Measurements from ENCODE around the gene TSC22D3.

TSC22D3 gene

DNA sequence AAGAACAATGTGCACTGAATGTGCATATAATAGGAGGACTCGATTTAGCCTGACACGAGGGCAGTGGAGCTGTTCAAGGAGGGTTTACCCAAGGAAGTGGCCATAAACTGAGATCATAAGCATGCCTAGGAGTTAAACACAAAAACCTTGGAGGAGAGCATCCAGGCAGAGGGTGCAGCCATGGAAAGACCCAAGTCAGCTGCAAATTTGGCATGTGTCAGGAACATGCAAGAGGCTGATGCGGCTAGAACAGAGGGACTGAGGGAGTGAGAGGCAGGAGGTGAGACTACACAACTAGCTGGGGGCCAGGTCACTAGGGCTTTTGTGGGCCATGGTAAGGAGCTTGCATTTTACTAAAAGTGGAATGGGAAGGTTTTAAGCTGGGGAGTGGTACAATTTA lies 91.7 kb downstream of the TSC22D3 start:
- Histone ChIP-seq H3K9me3 (ENCODE audit: insufficient read depth, low read length) (no peaks in the 10 kb centered on the region), H3K36me3 (ENCODE audit: low read length) (no peaks in the 10 kb centered on the region), H3K27me3 (ENCODE audit: low read length) (no peaks in the 10 kb centered on the region), H3K9me2 (replicated peaks; ENCODE audit: insufficient read depth, low read length) (no peaks in the 10 kb centered on the region), H3F3A (ENCODE audit: insufficient read depth) (no peaks in the 10 kb centered on the region), H3K9ac (ENCODE audit: low read length) (no peak overlapping the region), H3K79me2 (ENCODE audit: insufficient read depth, low read length) (no peaks in the 10 kb centered on the region), H2AFZ (ENCODE audit: low read depth, low read length, severe bottlenecking) (no peak overlapping the region), H3K27ac (ENCODE audit: low read depth, low read length) (no peak overlapping the region), H4K20me1 (ENCODE audit: low read depth, low read length) (no peaks in the 10 kb centered on the region), H3K4me3 (ENCODE audit: insufficient read depth, low read length, poor library complexity, severe bottlenecking) (no peak overlapping the region), H3K4me2 (ENCODE audit: low read depth, low read length, poor library complexity, severe bottlenecking) (no peak overlapping the region)
- TF ChIP-seq, protein P1, sequence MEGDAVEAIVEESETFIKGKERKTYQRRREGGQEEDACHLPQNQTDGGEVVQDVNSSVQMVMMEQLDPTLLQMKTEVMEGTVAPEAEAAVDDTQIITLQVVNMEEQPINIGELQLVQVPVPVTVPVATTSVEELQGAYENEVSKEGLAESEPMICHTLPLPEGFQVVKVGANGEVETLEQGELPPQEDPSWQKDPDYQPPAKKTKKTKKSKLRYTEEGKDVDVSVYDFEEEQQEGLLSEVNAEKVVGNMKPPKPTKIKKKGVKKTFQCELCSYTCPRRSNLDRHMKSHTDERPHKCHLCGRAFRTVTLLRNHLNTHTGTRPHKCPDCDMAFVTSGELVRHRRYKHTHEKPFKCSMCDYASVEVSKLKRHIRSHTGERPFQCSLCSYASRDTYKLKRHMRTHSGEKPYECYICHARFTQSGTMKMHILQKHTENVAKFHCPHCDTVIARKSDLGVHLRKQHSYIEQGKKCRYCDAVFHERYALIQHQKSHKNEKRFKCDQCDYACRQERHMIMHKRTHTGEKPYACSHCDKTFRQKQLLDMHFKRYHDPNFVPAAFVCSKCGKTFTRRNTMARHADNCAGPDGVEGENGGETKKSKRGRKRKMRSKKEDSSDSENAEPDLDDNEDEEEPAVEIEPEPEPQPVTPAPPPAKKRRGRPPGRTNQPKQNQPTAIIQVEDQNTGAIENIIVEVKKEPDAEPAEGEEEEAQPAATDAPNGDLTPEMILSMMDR (IDR thresholded peaks at IDR 0.05; ENCODE audit: insufficient read depth, low read length, poor library complexity, severe bottlenecking), result no peak
- TF ChIP-seq EZH2phosphoT487 (conservative IDR thresholded peaks at IDR 0.05; ENCODE audit: low read length), result no peak

DNA sequence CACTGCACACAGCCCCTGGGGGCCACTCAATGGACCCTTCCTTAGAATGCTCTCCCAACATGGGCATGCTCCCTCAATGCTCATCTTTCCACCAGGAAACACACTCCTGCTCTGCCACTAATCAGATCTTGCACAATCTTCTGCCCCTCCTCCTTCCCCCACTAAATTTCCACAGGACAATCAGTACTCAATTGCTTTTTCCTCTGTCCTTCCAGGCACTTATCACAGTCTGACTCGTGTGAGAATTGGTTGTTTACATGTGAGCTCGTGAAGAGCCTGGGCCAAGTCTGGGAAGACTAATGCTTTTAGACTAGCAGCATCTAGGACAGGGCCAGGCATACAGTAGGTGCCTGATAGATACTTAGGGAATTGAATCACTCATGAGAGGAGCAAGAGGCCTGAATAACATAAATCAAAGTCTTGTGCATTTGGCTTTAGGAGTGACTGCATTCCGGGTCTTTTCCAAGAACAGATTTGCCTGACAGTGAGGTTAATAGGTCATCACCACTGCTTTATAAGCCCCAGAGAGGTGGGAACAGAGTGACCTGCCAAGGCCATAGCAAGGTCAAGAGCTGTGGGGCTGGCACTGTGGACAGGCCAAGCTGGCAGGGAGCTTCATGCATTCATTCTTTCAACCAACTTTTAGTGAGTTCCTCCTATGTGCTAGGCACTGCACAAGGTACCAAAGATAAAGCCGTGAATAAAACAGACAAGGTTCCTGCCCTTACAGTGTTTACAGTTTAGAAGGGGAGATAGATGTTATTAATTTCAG lies 92.3 kb downstream of the TSC22D3 start:
- no peak overlapping the region for H3K9ac ChIP-seq (ENCODE audit: low read length)
- no peak overlapping the region for H2AFZ ChIP-seq (ENCODE audit: low read depth, low read length, severe bottlenecking)
- no peaks in the 10 kb centered on the region for H3K79me2 ChIP-seq (ENCODE audit: insufficient read depth, low read length)
- H3K4me3 ChIP-seq (ENCODE audit: insufficient read depth, low read length, poor library complexity, severe bottlenecking), result no peak overlapping the region
- H3F3A ChIP-seq (ENCODE audit: insufficient read depth), result no peaks in the 10 kb centered on the region
- H3K27ac ChIP-seq (ENCODE audit: low read depth, low read length), result no peak overlapping the region
- H3K27me3 ChIP-seq (ENCODE audit: low read length), result no peaks in the 10 kb centered on the region
- TF ChIP-seq, protein P1 (IDR thresholded peaks at IDR 0.05; ENCODE audit: insufficient read depth, low read length, poor library complexity, severe bottlenecking), result no peak
- TF ChIP-seq EZH2phosphoT487 (conservative IDR thresholded peaks at IDR 0.05; ENCODE audit: low read length), result no peak
- H3K9me3 ChIP-seq (ENCODE audit: insufficient read depth, low read length), result no peaks in the 10 kb centered on the region
- H3K9me2 ChIP-seq (replicated peaks; ENCODE audit: insufficient read depth, low read length), result no peaks in the 10 kb centered on the region
- no peaks in the 10 kb centered on the region for H3K36me3 ChIP-seq (ENCODE audit: low read length)
- H4K20me1 ChIP-seq (ENCODE audit: low read depth, low read length), result no peaks in the 10 kb centered on the region
- H3K4me2 ChIP-seq (ENCODE audit: low read depth, low read length, poor library complexity, severe bottlenecking), result no peak overlapping the region

DNA sequence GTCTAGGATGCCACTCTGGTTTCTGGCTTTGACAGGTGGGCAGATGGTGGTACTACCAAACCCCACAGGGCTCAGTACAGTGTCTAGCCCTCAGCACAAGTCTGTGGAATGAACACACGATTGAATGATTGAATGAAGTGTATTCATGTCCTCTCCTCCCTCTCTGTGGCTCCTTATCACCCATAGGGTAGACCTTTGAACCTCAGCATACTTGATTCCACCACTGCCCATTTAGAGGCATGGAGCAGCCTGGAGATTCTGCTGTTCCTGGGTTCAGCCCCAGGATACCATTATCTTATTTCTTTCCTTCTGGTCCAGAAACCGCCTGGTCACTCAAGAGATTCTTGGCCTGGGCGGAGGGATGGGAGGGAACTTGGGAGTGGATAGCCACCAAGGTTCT lies 93.3 kb downstream of the TSC22D3 start:
- Histone ChIP-seq H3K4me2 (ENCODE audit: low read depth, low read length, poor library complexity, severe bottlenecking) (no peak overlapping the region), H3K27me3 (ENCODE audit: low read length) (no peaks in the 10 kb centered on the region), H3K36me3 (ENCODE audit: low read length) (no peaks in the 10 kb centered on the region), H2AFZ (ENCODE audit: low read depth, low read length, severe bottlenecking) (no peak overlapping the region), H3K4me3 (ENCODE audit: insufficient read depth, low read length, poor library complexity, severe bottlenecking) (no peak overlapping the region), H3F3A (ENCODE audit: insufficient read depth) (no peaks in the 10 kb centered on the region), H3K9me3 (ENCODE audit: insufficient read depth, low read length) (no peaks in the 10 kb centered on the region), H3K27ac (ENCODE audit: low read depth, low read length) (no peak overlapping the region), H3K9me2 (replicated peaks; ENCODE audit: insufficient read depth, low read length) (no peaks in the 10 kb centered on the region), H3K79me2 (ENCODE audit: insufficient read depth, low read length) (no peaks in the 10 kb centered on the region), H4K20me1 (ENCODE audit: low read depth, low read length) (no peaks in the 10 kb centered on the region), H3K9ac (ENCODE audit: low read length) (no peak overlapping the region)
- TF ChIP-seq, protein P1 (IDR thresholded peaks at IDR 0.05; ENCODE audit: insufficient read depth, low read length, poor library complexity, severe bottlenecking), result no peak
- TF ChIP-seq EZH2phosphoT487 (conservative IDR thresholded peaks at IDR 0.05; ENCODE audit: low read length), result no peak

Data from SU-DHL-6 (cell line).